ENCODE measurements around the gene B4GALT7. TPM values are rescaled to one million over a fixed set of nuclear protein-coding genes. Genes with fewer than 3 reads are reported as not detected.

B4GALT7 gene
- polyA plus RNA-seq, 1 donor from 2014 or later = 60.2 TPM

DNA sequence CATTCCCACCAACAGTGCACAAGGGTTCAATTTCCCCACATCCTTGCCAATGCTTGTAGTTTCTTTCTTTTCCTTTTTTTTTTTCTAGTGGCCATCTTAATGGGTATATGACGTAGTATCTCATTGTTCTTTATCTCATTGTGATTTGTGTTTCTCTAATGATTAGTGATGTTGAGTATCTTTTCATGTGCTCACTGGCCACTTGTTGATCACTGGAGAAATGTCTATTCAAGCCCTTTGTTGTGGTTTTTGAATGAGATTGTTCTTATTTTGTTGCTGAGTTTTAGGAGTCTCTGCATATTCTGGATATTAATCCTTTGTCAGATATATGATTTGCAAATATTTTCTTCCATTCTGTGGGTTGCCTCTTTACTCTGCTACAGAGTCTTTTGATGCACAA, 9.5 kb upstream of the B4GALT7 start:
- Histone ChIP-seq H4K20me1 (ENCODE audit: insufficient read depth) (no peaks in the 10 kb centered on the region), H3K9ac (ENCODE audit: low read length) (no peak overlapping the region), H3K27ac (ENCODE audit: low read length) (no peak overlapping the region), H3K4me3 (ENCODE audit: low read length) (no peak overlapping the region), H3K27me3 (ENCODE audit: insufficient read depth, low read depth, low read length) (peaks cover 22% of the 10 kb centered on the region), H3K4me2 (ENCODE audit: low read length) (no peak overlapping the region), H3K79me2 (replicated peaks; ENCODE audit: insufficient read depth, low read length) (peaks cover 11% of the 10 kb centered on the region), H3K36me3 (ENCODE audit: insufficient read depth, low read length) (peaks cover 8% of the 10 kb centered on the region), H3K9me3 (ENCODE audit: low read length) (no peaks in the 10 kb centered on the region), H3K9me2 (ENCODE audit: insufficient read depth, low read length) (no peaks in the 10 kb centered on the region), H2AFZ (ENCODE audit: low read depth, low read length) (no peak overlapping the region), H3F3A (ENCODE audit: insufficient read depth, low read length, poor library complexity, severe bottlenecking) (no peaks in the 10 kb centered on the region)
- TF ChIP-seq POLR2AphosphoS5 (IDR thresholded peaks at IDR 0.05) (no peak), EP300 (conservative IDR thresholded peaks at IDR 0.05; ENCODE audit: poor library complexity, severe bottlenecking) (no peak), MXI1 (conservative IDR thresholded peaks at IDR 0.05; ENCODE audit: poor library complexity, severe bottlenecking) (no peak), EZH2 (IDR thresholded peaks at IDR 0.05; ENCODE audit: borderline replicate concordance, insufficient read depth, low read length, poor library complexity, severe bottlenecking) (no peak), TAF1 (IDR thresholded peaks at IDR 0.05; ENCODE audit: low read depth) (no peak)
- TF ChIP-seq, protein P1, sequence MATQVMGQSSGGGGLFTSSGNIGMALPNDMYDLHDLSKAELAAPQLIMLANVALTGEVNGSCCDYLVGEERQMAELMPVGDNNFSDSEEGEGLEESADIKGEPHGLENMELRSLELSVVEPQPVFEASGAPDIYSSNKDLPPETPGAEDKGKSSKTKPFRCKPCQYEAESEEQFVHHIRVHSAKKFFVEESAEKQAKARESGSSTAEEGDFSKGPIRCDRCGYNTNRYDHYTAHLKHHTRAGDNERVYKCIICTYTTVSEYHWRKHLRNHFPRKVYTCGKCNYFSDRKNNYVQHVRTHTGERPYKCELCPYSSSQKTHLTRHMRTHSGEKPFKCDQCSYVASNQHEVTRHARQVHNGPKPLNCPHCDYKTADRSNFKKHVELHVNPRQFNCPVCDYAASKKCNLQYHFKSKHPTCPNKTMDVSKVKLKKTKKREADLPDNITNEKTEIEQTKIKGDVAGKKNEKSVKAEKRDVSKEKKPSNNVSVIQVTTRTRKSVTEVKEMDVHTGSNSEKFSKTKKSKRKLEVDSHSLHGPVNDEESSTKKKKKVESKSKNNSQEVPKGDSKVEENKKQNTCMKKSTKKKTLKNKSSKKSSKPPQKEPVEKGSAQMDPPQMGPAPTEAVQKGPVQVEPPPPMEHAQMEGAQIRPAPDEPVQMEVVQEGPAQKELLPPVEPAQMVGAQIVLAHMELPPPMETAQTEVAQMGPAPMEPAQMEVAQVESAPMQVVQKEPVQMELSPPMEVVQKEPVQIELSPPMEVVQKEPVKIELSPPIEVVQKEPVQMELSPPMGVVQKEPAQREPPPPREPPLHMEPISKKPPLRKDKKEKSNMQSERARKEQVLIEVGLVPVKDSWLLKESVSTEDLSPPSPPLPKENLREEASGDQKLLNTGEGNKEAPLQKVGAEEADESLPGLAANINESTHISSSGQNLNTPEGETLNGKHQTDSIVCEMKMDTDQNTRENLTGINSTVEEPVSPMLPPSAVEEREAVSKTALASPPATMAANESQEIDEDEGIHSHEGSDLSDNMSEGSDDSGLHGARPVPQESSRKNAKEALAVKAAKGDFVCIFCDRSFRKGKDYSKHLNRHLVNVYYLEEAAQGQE (IDR thresholded peaks at IDR 0.05; ENCODE audit: borderline replicate concordance) = no peak

DNA sequence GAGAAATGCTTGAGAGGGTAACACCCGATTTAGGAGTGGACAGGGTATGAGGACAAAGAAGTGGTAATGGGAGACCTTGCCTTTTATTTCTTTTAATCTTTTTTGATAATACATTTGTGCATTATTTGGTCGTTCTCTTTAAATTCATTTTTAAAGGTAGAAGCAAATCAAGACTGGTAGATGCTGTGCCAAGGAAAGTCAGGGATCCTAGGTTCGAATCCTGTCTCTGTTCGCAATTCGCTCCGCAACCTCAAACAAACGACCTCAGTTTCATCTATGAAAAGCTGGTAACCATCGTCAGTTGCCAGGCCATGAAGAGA, 8.3 kb upstream of the B4GALT7 start:
- Histone ChIP-seq H3K4me3 (ENCODE audit: low read length) (peak overlapping the region; percentile 79), H3K27me3 (ENCODE audit: insufficient read depth, low read depth, low read length) (peaks cover 18% of the 10 kb centered on the region), H3K36me3 (ENCODE audit: insufficient read depth, low read length) (peaks cover 8% of the 10 kb centered on the region), H2AFZ (ENCODE audit: low read depth, low read length) (peak overlapping the region; percentile 52), H3K79me2 (replicated peaks; ENCODE audit: insufficient read depth, low read length) (peaks cover 11% of the 10 kb centered on the region), H3K9me3 (ENCODE audit: low read length) (no peaks in the 10 kb centered on the region), H3K9me2 (ENCODE audit: insufficient read depth, low read length) (no peaks in the 10 kb centered on the region), H3F3A (ENCODE audit: insufficient read depth, low read length, poor library complexity, severe bottlenecking) (no peaks in the 10 kb centered on the region), H4K20me1 (ENCODE audit: insufficient read depth) (no peaks in the 10 kb centered on the region), H3K4me2 (ENCODE audit: low read length) (peak overlapping the region; percentile 70), H3K27ac (ENCODE audit: low read length) (no peak overlapping the region), H3K9ac (ENCODE audit: low read length) (peak overlapping the region; percentile 16)
- TF ChIP-seq EZH2 (IDR thresholded peaks at IDR 0.05; ENCODE audit: borderline replicate concordance, insufficient read depth, low read length, poor library complexity, severe bottlenecking) = no peak
- no peak for TF ChIP-seq TAF1 (IDR thresholded peaks at IDR 0.05; ENCODE audit: low read depth)
- no peak for TF ChIP-seq SMC3 (conservative IDR thresholded peaks at IDR 0.05; ENCODE audit: poor library complexity)
- TF ChIP-seq MXI1 (conservative IDR thresholded peaks at IDR 0.05; ENCODE audit: poor library complexity, severe bottlenecking) = no peak
- no peak for TF ChIP-seq EP300 (conservative IDR thresholded peaks at IDR 0.05; ENCODE audit: poor library complexity, severe bottlenecking)
- TF ChIP-seq, protein P2, sequence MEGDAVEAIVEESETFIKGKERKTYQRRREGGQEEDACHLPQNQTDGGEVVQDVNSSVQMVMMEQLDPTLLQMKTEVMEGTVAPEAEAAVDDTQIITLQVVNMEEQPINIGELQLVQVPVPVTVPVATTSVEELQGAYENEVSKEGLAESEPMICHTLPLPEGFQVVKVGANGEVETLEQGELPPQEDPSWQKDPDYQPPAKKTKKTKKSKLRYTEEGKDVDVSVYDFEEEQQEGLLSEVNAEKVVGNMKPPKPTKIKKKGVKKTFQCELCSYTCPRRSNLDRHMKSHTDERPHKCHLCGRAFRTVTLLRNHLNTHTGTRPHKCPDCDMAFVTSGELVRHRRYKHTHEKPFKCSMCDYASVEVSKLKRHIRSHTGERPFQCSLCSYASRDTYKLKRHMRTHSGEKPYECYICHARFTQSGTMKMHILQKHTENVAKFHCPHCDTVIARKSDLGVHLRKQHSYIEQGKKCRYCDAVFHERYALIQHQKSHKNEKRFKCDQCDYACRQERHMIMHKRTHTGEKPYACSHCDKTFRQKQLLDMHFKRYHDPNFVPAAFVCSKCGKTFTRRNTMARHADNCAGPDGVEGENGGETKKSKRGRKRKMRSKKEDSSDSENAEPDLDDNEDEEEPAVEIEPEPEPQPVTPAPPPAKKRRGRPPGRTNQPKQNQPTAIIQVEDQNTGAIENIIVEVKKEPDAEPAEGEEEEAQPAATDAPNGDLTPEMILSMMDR (IDR thresholded peaks at IDR 0.05; ENCODE audit: poor library complexity, severe bottlenecking) = no peak
- TF ChIP-seq POLR2AphosphoS5 (IDR thresholded peaks at IDR 0.05) = no peak
- no peak for TF ChIP-seq RAD21 (conservative IDR thresholded peaks at IDR 0.05)
- TF ChIP-seq, protein P1 (IDR thresholded peaks at IDR 0.05; ENCODE audit: borderline replicate concordance) = no peak
